Activated CD4-positive, alpha-beta T cell treated with anti-CD3 and anti-CD28 coated beads, Interleukin-2, amount 10 ng/mL, durations not matched to agents 24 days and 14 days (primary cell): ENCODE measurements around the gene CFAP410. TPM values are rescaled to one million over a fixed set of nuclear protein-coding genes. Genes with fewer than 3 reads are reported as not detected.
A peak's percentile ranks its signal among the peaks of the same experiment; 100 is the strongest.

Experiments used
- DNase-seq: peaks from one replicate; pipeline ENCODE4 v3.0.0; 2022
- H3K27ac Mint-ChIP-seq: one replicate; pipeline ENCODE4 v1.8.0; 2022; ENCODE audit warnings: mild to moderate bottlenecking, mixed read lengths
- H3K27me3 Mint-ChIP-seq: one replicate; pipeline ENCODE4 v1.8.0; 2022; ENCODE audit warnings: mixed read lengths
- H3K36me3 Mint-ChIP-seq: one replicate; pipeline ENCODE4 v1.8.0; 2022; ENCODE audit warnings: low read depth, mild to moderate bottlenecking, mixed read lengths
- H3K4me1 Mint-ChIP-seq: one replicate; pipeline ENCODE4 v1.8.0; 2021; ENCODE audit warnings: mixed read lengths
- H3K4me3 Mint-ChIP-seq: one replicate; pipeline ENCODE4 v1.8.0; 2022; ENCODE audit warnings: mild to moderate bottlenecking, moderate library complexity, mixed read lengths
- H3K9me3 Mint-ChIP-seq: one replicate; pipeline ENCODE4 v1.8.0; 2021; ENCODE audit warnings: mixed read lengths
- intact Hi-C: fragments of 100-400 bp; cut with micrococcal nuclease; formaldehyde crosslinking; loops from one replicate; pipeline ENCODE4 v1.15.1; 2023
- total RNA-seq: library from RNA; stranded (reverse); gene quantifications from 2 replicates; pipeline ENCODE4 v1.2.3, GENCODE V29; 2022

CFAP410 gene
- total RNA-seq, result 15.1 and 18.5 TPM in 2 replicates

- Mint-ChIP-seq H3K4me3 (peak within 1 kb of the TSS; percentile 93), H3K27me3 (no peaks in the 10 kb centered on the region)
- intact Hi-C loops, result loop anchor here (1.0 to 5.0 kb wide), 7 partner anchors 42 to 1848 kb away; partner anchors contain the start of genes LRRC3, PCBP3, PKNOX1 and PTTG1IP
Observed at GRCh38 chr21:44338971-44339910, at the start of gene CFAP410. Gene CFAP410 (minus strand): TSS chr21:44339390. CDS start chr21:44339194, 196 bp downstream.

GRCh38 chr21:44384968-44385367 is 45.8 kb upstream of the CFAP410 start:
- Mint-ChIP-seq H3K4me3 (no peak overlapping the region), H3K27ac (no peak overlapping the region), H3K4me1 (no peaks in the 10 kb centered on the region), H3K36me3 (peaks cover 58% of the 10 kb centered on the region), H3K9me3 (peaks cover 29% of the 10 kb centered on the region), H3K27me3 (no peaks in the 10 kb centered on the region)
- intact Hi-C loops, result no loop called here
- DNase-seq, result no peak

More at GRCh38 chr21:44338971-44339910, at the start of gene CFAP410:
- DNase-seq, result peak; percentile 99
- Mint-ChIP-seq H3K4me1 (peaks cover 13% of the 10 kb centered on the region), H3K36me3 (peaks cover 4% of the 10 kb centered on the region), H3K27ac (peak within 1 kb of the TSS; percentile 92), H3K9me3 (no peaks in the 10 kb centered on the region)

GRCh38 chr21:44383216-44383615 is 44.0 kb upstream of the CFAP410 start:
- H3K27me3 Mint-ChIP-seq, result no peaks in the 10 kb centered on the region
- H3K4me1 Mint-ChIP-seq, result no peaks in the 10 kb centered on the region
- intact Hi-C loops, result no loop called here
- DNase-seq, result no peak
- H3K9me3 Mint-ChIP-seq, result peaks cover 29% of the 10 kb centered on the region
- no peak overlapping the region for H3K27ac Mint-ChIP-seq
- peaks cover 64% of the 10 kb centered on the region for H3K36me3 Mint-ChIP-seq
- H3K4me3 Mint-ChIP-seq, result no peak overlapping the region

- no peaks in the 10 kb centered on the region for H3K27me3 Mint-ChIP-seq
- peaks cover 29% of the 10 kb centered on the region for H3K9me3 Mint-ChIP-seq
- intact Hi-C loops, result no loop called here
- no peak for DNase-seq
- no peak overlapping the region for H3K4me3 Mint-ChIP-seq
- no peak overlapping the region for H3K27ac Mint-ChIP-seq
- H3K4me1 Mint-ChIP-seq, result no peaks in the 10 kb centered on the region
- peaks cover 67% of the 10 kb centered on the region for H3K36me3 Mint-ChIP-seq
Observed at GRCh38 chr21:44382536-44382935, 43.3 kb upstream of the CFAP410 start.

GRCh38 chr21:44381874-44382273 is 42.7 kb upstream of the CFAP410 start:
- Mint-ChIP-seq H3K4me1 (no peaks in the 10 kb centered on the region), H3K27me3 (no peaks in the 10 kb centered on the region), H3K36me3 (peaks cover 68% of the 10 kb centered on the region), H3K9me3 (peaks cover 29% of the 10 kb centered on the region), H3K4me3 (no peak overlapping the region), H3K27ac (no peak overlapping the region)
- intact Hi-C loops, result no loop called here
- DNase-seq, result no peak

GRCh38 chr21:44380876-44381275 is 41.7 kb upstream of the CFAP410 start:
- Mint-ChIP-seq H3K27ac (no peak overlapping the region), H3K4me1 (no peaks in the 10 kb centered on the region), H3K4me3 (no peak overlapping the region), H3K36me3 (peaks cover 67% of the 10 kb centered on the region), H3K9me3 (peaks cover 26% of the 10 kb centered on the region), H3K27me3 (no peaks in the 10 kb centered on the region)
- DNase-seq, result no peak
- intact Hi-C loops, result no loop called here

GRCh38 chr21:44379991-44380865 is 41.0 kb upstream of the CFAP410 start:
- H3K9me3 Mint-ChIP-seq, result peaks cover 23% of the 10 kb centered on the region
- DNase-seq, result no peak
- intact Hi-C loops, result no loop called here

GRCh38 chr21:44379515-44379848 is 40.3 kb upstream of the CFAP410 start:
- H3K9me3 Mint-ChIP-seq, result peaks cover 22% of the 10 kb centered on the region
- H3K4me3 Mint-ChIP-seq, result no peak overlapping the region
- intact Hi-C loops, result no loop called here
- peaks cover 65% of the 10 kb centered on the region for H3K36me3 Mint-ChIP-seq
- no peaks in the 10 kb centered on the region for H3K27me3 Mint-ChIP-seq
- H3K4me1 Mint-ChIP-seq, result peaks cover 12% of the 10 kb centered on the region
- H3K27ac Mint-ChIP-seq, result no peak overlapping the region
- DNase-seq, result no peak

More at GRCh38 chr21:44379991-44380865, 41.0 kb upstream of the CFAP410 start:
- no peaks in the 10 kb centered on the region for H3K27me3 Mint-ChIP-seq
- peaks cover 6% of the 10 kb centered on the region for H3K4me1 Mint-ChIP-seq
- H3K36me3 Mint-ChIP-seq, result peaks cover 67% of the 10 kb centered on the region
- H3K27ac Mint-ChIP-seq, result no peak overlapping the region
- no peak overlapping the region for H3K4me3 Mint-ChIP-seq

GRCh38 chr21:44378646-44379514 is 39.7 kb upstream of the CFAP410 start:
- Mint-ChIP-seq H3K9me3 (peaks cover 20% of the 10 kb centered on the region), H3K27ac (no peak overlapping the region), H3K4me1 (peaks cover 16% of the 10 kb centered on the region), H3K4me3 (no peak overlapping the region), H3K36me3 (peaks cover 65% of the 10 kb centered on the region), H3K27me3 (no peaks in the 10 kb centered on the region)
- no peak for DNase-seq
- intact Hi-C loops, result no loop called here

GRCh38 chr21:44377922-44378645 is 38.9 kb upstream of the CFAP410 start:
- Mint-ChIP-seq H3K27ac (no peak overlapping the region), H3K36me3 (peaks cover 63% of the 10 kb centered on the region), H3K4me1 (peaks cover 22% of the 10 kb centered on the region), H3K4me3 (no peak overlapping the region), H3K27me3 (no peaks in the 10 kb centered on the region), H3K9me3 (peaks cover 20% of the 10 kb centered on the region)
- no peak for DNase-seq
- intact Hi-C loops, result no loop called here

- peaks cover 24% of the 10 kb centered on the region for H3K4me1 Mint-ChIP-seq
- DNase-seq, result no peak
- peaks cover 55% of the 10 kb centered on the region for H3K36me3 Mint-ChIP-seq
- peaks cover 14% of the 10 kb centered on the region for H3K9me3 Mint-ChIP-seq
- no peaks in the 10 kb centered on the region for H3K27me3 Mint-ChIP-seq
- H3K4me3 Mint-ChIP-seq, result no peak overlapping the region
- intact Hi-C loops, result no loop called here
- no peak overlapping the region for H3K27ac Mint-ChIP-seq
Observed at GRCh38 chr21:44377201-44377921, 38.2 kb upstream of the CFAP410 start.

- Mint-ChIP-seq H3K4me3 (no peak overlapping the region), H3K27me3 (no peaks in the 10 kb centered on the region), H3K4me1 (peaks cover 24% of the 10 kb centered on the region), H3K36me3 (peaks cover 54% of the 10 kb centered on the region), H3K9me3 (peaks cover 10% of the 10 kb centered on the region), H3K27ac (no peak overlapping the region)
- DNase-seq, result no peak
- intact Hi-C loops, result no loop called here
Observed at GRCh38 chr21:44376606-44377005, 37.4 kb upstream of the CFAP410 start.
